GM19025 (cell line): ENCODE results near the gene DIO3.

Experiments used
- ATAC-seq: cut with Tn5 transposase; IDR thresholded peaks from one replicate; pipeline ENCODE4 v1.9.1; 2021; ENCODE audit warnings: mild to moderate bottlenecking, low read depth, moderate library complexity; ENCODE audit not compliant: unreplicated experiment

The DIO3 gene

GRCh38 chr14:101561145-101561896, at the start of gene DIO3:
Gene DIO3, plus strand, starts transcription at chr14:101561495.
- no peak for ATAC-seq

DNA sequence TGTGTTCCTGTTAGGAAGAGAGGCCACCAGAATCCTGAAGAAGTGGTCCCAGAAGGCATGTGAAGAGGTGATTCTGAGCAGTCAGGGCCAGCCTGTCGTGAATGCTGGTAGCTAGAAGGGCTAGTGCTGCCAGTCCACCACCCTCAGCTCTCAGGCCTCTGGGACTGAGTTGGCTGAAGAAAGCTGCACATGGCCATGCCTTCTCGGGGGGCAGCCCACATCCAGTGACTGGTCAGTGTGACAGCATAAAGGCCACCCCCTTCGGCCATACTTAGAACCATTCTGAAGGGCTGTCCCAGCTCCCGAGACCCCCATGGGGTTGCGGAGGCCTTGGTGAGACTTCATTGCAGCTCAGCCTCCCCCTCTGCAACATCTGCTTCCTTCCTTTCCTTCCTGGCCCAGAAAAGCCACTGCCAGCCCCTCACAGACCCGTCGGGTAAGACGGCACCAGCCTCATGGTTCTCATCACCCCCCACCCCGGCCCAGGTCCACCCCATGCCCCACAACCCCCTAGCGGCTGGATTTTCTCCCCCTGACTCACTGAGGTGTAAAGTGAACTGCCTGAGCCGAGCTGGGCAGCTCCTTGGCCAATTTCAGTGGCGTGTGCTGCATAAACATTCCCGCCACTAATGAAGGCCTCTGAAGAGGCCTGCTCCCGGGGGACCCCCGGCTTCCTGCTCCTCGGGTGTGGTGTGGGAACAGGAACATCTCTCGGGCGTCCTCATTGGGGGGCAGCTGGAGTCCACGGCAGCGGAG, 49.5 kb upstream of the DIO3 start:
- ATAC-seq = no peak

- no peak for ATAC-seq
These were observed 49.0 kb upstream of the DIO3 start for GRCh38 chr14:101512376-101512695.

GRCh38 chr14:101514136-101514535, 47.2 kb upstream of the DIO3 start:
- no peak for ATAC-seq

DNA sequence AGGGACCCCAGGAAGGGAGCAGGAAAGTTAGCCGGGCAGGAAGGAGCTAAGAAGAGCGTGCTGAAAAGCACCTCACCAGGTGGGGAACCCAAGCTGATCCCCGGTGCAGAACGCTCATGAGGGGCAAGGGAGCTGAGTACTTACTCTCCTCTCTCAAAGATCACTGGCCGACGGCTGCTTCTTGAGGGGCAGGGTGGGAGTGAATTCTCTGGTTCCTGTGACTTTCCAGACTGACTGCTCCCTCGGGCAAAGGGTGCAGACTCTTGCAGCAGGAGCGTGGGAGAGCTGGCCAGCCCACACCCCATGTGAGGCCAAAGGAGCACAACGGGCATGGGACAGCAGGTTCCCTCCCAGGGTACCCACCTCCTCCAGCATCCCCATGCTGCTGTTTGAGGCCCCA, 44.9 kb upstream of the DIO3 start:
- ATAC-seq = no peak

GRCh38 chr14:101518611-101519473, 42.5 kb upstream of the DIO3 start:
- ATAC-seq = no peak

GRCh38 chr14:101520621-101521472, 40.4 kb upstream of the DIO3 start:
- ATAC-seq = no peak

- no peak for ATAC-seq
These were observed 39.8 kb upstream of the DIO3 start for GRCh38 chr14:101521473-101521915.

GRCh38 chr14:101521978-101522377, 39.3 kb upstream of the DIO3 start:
- ATAC-seq = no peak

- ATAC-seq = no peak
These were observed 35.4 kb upstream of the DIO3 start for GRCh38 chr14:101525640-101526527.

DNA sequence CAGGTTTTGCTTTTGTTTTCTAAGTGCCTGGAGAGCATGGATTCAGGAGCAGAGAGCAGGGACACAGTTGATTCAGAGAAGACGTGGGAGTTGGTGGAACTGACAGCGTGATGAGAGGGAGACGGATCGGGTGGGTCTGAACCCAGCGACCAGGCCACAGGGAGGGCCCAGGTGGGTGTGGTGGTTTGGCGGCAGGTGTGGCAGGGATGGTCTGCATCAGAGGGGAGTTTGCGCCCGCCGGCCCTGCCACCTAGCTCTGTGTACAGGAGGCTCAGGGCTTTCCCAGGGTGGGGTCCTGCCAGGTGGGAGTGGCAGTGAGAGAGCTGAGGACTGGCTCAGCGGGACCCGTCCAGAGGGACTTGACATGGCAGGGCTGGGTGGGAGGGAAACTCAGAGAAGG, 33.3 kb upstream of the DIO3 start:
- ATAC-seq = no peak

DNA sequence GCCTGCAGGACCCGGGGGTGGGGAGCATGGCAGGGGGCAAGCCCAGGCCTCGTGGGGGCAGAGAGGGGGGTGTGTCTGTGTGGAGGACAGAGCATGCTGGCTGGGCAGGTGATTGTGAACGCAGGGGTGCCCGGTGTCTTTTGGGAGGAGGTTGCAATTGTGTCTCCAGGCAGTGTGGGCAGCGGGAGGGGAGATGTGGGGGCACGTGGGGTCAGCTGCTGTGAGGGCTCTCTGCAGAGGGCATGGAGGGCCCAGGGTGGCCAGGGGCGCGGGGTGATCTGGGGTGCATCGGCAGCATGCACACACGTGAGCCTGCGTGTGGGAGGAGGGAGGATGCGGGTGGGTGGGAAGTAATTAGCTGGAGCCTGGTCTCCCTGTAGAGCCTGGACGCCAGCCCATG, 32.2 kb upstream of the DIO3 start:
- no peak for ATAC-seq

DNA sequence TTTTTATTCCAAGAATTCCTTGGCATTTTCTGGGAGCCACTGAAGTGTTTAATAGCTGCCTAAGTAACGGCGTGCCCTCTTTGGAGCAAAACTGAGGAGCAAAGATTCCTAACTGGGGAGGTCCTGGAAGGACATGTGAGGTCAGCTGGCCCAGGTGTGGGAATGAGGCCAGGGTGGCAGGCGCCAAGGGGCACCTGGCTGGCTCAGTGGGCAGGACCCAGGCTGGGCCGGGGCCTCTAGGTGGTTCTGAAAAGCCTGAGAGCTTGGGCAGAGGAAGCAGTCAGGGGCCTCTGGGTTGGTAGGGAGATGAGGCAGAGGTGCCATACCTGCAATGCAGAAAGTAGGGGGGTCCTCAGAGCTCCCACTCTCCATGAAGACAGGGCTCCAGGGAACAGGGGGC, 27.1 kb upstream of the DIO3 start:
- ATAC-seq = no peak

DNA sequence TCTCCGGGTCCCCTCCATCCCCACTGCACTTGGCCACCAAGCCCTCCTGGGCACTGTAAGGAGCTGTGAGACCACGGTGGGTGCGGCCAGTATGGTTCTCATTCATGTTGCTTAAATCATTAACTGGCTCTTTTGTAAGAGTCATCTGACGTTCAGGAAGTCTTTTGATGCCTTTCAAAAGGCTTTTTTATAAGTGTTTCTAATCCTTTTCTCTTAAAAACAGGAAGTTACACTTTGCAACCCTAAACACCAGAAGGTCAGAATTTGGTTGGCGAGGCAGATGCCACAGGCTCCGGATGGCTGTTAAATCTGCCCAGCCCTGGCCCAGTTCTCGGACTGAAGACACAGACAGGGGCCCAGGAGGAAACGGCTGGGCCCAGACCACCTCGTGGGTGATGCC, 26.1 kb upstream of the DIO3 start:
- no peak for ATAC-seq

DNA sequence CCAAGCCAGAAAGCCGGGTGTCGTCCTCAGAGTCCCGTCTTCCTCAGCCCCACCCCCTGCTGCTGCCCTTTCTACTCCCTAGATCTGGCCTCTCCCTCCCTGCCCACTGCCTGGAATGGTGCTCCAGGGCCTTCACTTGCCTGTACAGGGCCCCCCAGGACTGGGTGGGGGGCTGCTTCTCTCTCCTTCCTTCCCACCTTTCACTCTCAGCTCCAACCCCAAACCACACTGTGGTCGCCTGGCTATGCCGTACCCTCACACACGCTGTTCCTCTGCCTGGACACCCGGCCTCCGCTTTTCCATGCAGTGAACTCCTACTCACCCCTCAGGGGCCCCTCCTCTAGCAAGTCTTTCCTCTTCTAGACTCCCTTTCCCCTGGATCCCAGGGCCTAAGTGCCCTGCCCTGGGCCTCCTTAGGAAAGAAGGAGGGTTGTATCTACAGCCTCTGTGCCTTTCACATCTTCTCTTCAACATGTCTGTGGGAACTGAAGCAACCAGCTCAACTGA, 25.5 kb upstream of the DIO3 start:
- ATAC-seq = no peak

DNA sequence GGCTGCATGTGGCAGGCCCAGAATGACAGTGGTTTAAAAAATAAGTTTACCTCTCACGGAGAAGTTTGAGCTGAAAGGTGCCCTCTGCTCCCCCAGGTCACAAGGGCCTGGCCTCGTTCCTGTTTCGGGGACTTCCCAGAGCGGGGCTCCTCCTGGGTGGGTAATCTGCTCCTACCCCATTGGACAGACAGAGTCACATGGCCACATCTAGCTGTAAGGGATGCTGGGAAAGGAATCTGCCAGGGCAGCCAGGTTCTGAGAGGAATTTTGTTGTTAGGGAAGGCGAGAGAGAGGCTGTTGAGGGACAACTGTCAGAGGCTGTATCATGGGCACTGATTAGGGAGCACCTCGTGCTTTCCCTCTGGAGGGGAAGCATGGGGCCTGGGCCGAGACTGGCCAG, 24.0 kb upstream of the DIO3 start:
- ATAC-seq = no peak

- ATAC-seq = no peak
These were observed 22.4 kb upstream of the DIO3 start for GRCh38 chr14:101538878-101539277.

DNA sequence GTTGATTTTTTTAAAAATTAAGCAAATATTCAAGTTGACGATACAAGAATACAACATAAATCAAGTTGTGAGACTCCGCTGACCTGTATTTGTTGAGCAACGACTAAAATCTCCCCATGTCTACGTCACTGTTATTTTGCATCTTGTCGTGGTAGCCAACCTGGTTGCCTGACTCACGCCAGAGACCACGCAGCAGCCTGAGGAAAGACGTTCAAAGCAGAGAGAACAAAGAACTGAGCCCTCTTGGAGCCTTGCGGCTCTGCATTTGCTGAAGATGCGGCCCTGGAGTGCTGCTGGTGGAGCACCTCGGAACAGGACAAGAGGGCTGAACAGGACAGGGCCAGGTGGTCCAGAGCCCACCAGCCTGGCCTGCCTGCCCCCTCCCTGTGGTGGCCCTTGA, 21.4 kb upstream of the DIO3 start:
- ATAC-seq = no peak
